Ishikawa (cell line): ENCODE data around the gene CAPZB.

Source experiments
- CEBPB ChIP-seq: IDR thresholded peaks from 2 replicates; pipeline ENCODE4 v1.6.1; 2012
- CREB1 ChIP-seq: IDR thresholded peaks from 2 replicates; pipeline ENCODE4 v1.6.1; 2012; ENCODE audit warnings: low read depth
- EGR1 ChIP-seq: IDR thresholded peaks from 2 replicates; pipeline ENCODE4 v1.6.1; 2012
- EP300 ChIP-seq: IDR thresholded peaks from 2 replicates; pipeline ENCODE4 v1.6.1; 2012; ENCODE audit warnings: borderline replicate concordance
- FOXM1 ChIP-seq: IDR thresholded peaks from 2 replicates; pipeline ENCODE4 v1.6.1; 2012; ENCODE audit warnings: low read depth, borderline replicate concordance
- NFIC ChIP-seq: IDR thresholded peaks from 2 replicates; pipeline ENCODE4 v1.6.1; 2012
- RAD21 ChIP-seq: IDR thresholded peaks from 2 replicates; pipeline ENCODE4 v1.6.1; 2012; ENCODE audit warnings: low read depth
- TAF1 ChIP-seq: IDR thresholded peaks from 2 replicates; pipeline ENCODE4 v1.6.1; 2012; ENCODE audit warnings: low read depth, mild to moderate bottlenecking
- TEAD4 ChIP-seq: IDR thresholded peaks from 2 replicates; pipeline ENCODE4 v1.6.1; 2012
- YY1 ChIP-seq: IDR thresholded peaks from 2 replicates; pipeline ENCODE4 v1.6.1; 2012; ENCODE audit warnings: low read depth
- ZBTB7A ChIP-seq: IDR thresholded peaks from 2 replicates; pipeline ENCODE4 v1.6.1; 2012; ENCODE audit warnings: low read depth
- TF ChIP-seq, protein P1 (sequence below): IDR thresholded peaks from 2 replicates; pipeline ENCODE4 v1.6.1; 2012
- TF ChIP-seq, protein P2 (sequence below): IDR thresholded peaks from 2 replicates; pipeline ENCODE4 v1.6.1; 2012; ENCODE audit warnings: low read depth, mild to moderate bottlenecking
- TF ChIP-seq, protein P3 (sequence below): IDR thresholded peaks from 2 replicates; pipeline ENCODE4 v1.6.1; 2012

DNA sequence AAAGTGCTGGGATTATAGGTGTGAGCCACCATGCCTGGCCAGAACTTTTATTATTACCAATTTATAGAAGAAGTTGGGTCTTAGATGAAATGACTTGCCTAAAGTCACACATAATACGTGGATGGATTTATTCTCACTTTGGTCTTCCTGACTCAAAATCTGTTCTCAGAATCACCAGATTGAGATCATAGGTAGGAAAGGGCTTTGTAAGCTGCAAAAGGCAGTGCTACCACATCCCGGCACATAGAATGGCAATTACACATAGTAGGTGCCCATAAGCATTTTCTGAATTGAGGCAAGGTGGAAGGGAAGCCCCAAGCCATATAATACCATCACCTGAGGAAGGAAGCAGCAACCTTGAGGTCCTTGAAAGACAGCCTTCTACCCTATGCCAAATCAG, 8.2 kb upstream of the CAPZB start:
- no peak for TF ChIP-seq EGR1
- no peak for TF ChIP-seq RAD21
- no peak for TF ChIP-seq YY1
- TF ChIP-seq EP300, result no peak
- no peak for TF ChIP-seq ZBTB7A
- no peak for TF ChIP-seq CEBPB
- TF ChIP-seq CREB1, result no peak
- TF ChIP-seq, protein P1, sequence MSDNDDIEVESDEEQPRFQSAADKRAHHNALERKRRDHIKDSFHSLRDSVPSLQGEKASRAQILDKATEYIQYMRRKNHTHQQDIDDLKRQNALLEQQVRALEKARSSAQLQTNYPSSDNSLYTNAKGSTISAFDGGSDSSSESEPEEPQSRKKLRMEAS, result no peak
- TF ChIP-seq, protein P2, sequence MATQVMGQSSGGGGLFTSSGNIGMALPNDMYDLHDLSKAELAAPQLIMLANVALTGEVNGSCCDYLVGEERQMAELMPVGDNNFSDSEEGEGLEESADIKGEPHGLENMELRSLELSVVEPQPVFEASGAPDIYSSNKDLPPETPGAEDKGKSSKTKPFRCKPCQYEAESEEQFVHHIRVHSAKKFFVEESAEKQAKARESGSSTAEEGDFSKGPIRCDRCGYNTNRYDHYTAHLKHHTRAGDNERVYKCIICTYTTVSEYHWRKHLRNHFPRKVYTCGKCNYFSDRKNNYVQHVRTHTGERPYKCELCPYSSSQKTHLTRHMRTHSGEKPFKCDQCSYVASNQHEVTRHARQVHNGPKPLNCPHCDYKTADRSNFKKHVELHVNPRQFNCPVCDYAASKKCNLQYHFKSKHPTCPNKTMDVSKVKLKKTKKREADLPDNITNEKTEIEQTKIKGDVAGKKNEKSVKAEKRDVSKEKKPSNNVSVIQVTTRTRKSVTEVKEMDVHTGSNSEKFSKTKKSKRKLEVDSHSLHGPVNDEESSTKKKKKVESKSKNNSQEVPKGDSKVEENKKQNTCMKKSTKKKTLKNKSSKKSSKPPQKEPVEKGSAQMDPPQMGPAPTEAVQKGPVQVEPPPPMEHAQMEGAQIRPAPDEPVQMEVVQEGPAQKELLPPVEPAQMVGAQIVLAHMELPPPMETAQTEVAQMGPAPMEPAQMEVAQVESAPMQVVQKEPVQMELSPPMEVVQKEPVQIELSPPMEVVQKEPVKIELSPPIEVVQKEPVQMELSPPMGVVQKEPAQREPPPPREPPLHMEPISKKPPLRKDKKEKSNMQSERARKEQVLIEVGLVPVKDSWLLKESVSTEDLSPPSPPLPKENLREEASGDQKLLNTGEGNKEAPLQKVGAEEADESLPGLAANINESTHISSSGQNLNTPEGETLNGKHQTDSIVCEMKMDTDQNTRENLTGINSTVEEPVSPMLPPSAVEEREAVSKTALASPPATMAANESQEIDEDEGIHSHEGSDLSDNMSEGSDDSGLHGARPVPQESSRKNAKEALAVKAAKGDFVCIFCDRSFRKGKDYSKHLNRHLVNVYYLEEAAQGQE, result no peak
- TF ChIP-seq TEAD4, result no peak
- TF ChIP-seq, protein P3, sequence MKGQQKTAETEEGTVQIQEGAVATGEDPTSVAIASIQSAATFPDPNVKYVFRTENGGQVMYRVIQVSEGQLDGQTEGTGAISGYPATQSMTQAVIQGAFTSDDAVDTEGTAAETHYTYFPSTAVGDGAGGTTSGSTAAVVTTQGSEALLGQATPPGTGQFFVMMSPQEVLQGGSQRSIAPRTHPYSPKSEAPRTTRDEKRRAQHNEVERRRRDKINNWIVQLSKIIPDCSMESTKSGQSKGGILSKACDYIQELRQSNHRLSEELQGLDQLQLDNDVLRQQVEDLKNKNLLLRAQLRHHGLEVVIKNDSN, result no peak
- no peak for TF ChIP-seq FOXM1
- TF ChIP-seq TAF1, result no peak
- no peak for TF ChIP-seq NFIC
